ENCODE data around the gene USF2.

DNA sequence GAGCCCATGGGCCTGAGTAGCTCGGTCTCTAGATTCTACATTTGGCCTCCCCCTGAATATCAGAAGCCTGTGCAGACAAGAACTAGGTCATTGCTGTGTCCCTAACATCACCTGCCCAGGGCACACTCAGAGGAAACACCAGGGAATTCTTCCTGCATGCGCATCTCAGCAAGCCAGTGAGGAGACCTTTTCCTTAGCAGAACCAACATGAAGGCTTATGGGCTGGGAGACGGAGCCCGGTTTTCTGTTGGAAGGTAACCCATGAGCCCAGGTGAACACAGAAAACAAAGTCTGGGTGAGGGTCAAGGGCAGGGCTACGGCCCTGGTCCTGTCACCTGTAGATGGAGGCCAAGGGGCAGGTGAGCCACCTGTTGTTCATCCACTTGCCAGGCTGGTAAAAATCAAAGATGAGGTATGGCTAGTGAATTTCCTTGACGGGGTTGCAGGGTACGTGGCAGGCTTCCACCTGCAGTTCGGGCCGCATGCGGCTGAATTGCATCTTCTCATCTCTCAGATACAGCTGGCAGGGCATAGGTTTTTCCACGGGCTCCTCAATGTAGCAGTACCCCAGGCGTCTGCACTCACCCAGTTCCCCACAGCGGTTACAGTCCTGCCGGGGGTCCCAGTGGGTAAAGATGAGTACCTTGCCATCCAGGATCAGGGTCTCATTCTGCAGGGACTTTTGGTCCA is 36.7 kb upstream of the USF2 start:
- TF ChIP-seq, protein P1, sequence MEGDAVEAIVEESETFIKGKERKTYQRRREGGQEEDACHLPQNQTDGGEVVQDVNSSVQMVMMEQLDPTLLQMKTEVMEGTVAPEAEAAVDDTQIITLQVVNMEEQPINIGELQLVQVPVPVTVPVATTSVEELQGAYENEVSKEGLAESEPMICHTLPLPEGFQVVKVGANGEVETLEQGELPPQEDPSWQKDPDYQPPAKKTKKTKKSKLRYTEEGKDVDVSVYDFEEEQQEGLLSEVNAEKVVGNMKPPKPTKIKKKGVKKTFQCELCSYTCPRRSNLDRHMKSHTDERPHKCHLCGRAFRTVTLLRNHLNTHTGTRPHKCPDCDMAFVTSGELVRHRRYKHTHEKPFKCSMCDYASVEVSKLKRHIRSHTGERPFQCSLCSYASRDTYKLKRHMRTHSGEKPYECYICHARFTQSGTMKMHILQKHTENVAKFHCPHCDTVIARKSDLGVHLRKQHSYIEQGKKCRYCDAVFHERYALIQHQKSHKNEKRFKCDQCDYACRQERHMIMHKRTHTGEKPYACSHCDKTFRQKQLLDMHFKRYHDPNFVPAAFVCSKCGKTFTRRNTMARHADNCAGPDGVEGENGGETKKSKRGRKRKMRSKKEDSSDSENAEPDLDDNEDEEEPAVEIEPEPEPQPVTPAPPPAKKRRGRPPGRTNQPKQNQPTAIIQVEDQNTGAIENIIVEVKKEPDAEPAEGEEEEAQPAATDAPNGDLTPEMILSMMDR (IDR thresholded peaks at IDR 0.05): no peak
- TF ChIP-seq POLR2A (IDR thresholded peaks at IDR 0.05) (no peak), EP300 (IDR thresholded peaks at IDR 0.05) (no peak), POLR2AphosphoS5 (IDR thresholded peaks at IDR 0.05) (no peak)
